ENCODE results near the gene TNFSF13B.

- TF ChIP-seq CTCF (IDR thresholded peaks at IDR 0.05; ENCODE audit: low read depth, low read length, poor library complexity, severe bottlenecking) (no peak), EZH2phosphoT487 (IDR thresholded peaks at IDR 0.05; ENCODE audit: borderline replicate concordance, low read length) (no peak)
Observed at GRCh38 chr13:108325863-108326262, 56.3 kb downstream of the TNFSF13B start.
